ENCODE measurements around the gene SKOR1. TPM values are rescaled to one million over a fixed set of nuclear protein-coding genes. Genes with fewer than 3 reads are reported as not detected.
A peak's percentile ranks its signal among the peaks of the same experiment; 100 is the strongest.

The SKOR1 gene
- total and polyA plus RNA-seq, 10 of the 15 experiments (the other 5 are each of a cell fraction or from before 2014, with no cell fraction given) = 0.04 to 0.36 (median 0.10) TPM; not detected in 4

- TF ChIP-seq ZNF24 (IDR thresholded peaks at IDR 0.05) (peak; percentile 73; the same call in 1 of the 2 replicates), PAX5 (IDR thresholded peaks at IDR 0.05; ENCODE audit: borderline replicate concordance, low read depth, low read length) (peak; percentile 28; the same call in 1 of the 2 replicates), SMARCA5 (IDR thresholded peaks at IDR 0.05) (peak; percentile 74), LARP7 (IDR thresholded peaks at IDR 0.05) (no peak), ZNF622 (IDR thresholded peaks at IDR 0.05) (no peak), SKIL (IDR thresholded peaks at IDR 0.05; ENCODE audit: low read depth, poor library complexity, severe bottlenecking) (no peak), HDAC6 (IDR thresholded peaks at IDR 0.05; ENCODE audit: unreplicated experiment) (no peak), ATF3 (IDR thresholded peaks at IDR 0.05; ENCODE audit: borderline replicate concordance, extremely low read depth, low read depth, low read length) (no peak), CHD2 (IDR thresholded peaks at IDR 0.05; ENCODE audit: borderline replicate concordance, low read depth, low read length) (no peak), NFXL1 (IDR thresholded peaks at IDR 0.05; ENCODE audit: borderline replicate concordance) (no peak), ZBTB11 (CRISPR knock-in tag; IDR thresholded peaks at IDR 0.05) (no peak), CUX1 (IDR thresholded peaks at IDR 0.05; ENCODE audit: insufficient replicate concordance, low read depth, low read length) (no peak), TCF7 (IDR thresholded peaks at IDR 0.05; ENCODE audit: borderline replicate concordance) (0 out of 2 replicates have a peak, but pooled peaks have one; percentile 39), ZZZ3 (IDR thresholded peaks at IDR 0.05; ENCODE audit: control insufficient read depth, insufficient read length, low read depth) (no peak), RELA (IDR thresholded peaks at IDR 0.05; ENCODE audit: borderline replicate concordance, partially characterized antibody) (peak; percentile 68), PML (IDR thresholded peaks at IDR 0.05; ENCODE audit: low read length) (no peak), GATAD2B (conservative IDR thresholded peaks at IDR 0.05; ENCODE audit: low read depth) (peak; percentile 78), IKZF2 (IDR thresholded peaks at IDR 0.05) (peak in 1 of 2 experiments; percentile 46; a peak in 2 of 4 replicates), MYC (IDR thresholded peaks at IDR 0.05; ENCODE audit: insufficient read depth, insufficient read length, insufficient replicate concordance, low read length, severe bottlenecking) (no peak)
Measured at GRCh38 chr15:67863442-67863987, 38.2 kb downstream of the SKOR1 start (continued).

Data from GM12878 (cell line).